Left lung (tissue), 10 donors: ENCODE results near the gene ADAP1. TPM values are rescaled to one million over a fixed set of nuclear protein-coding genes. Genes with fewer than 3 reads are reported as not detected.

Source experiments
- ATAC-seq: fragments of 200-7000 bp; cut with Tn5 transposase; one replicate; pipeline ENCODE4 v1.9.1; 2020; ENCODE audit warnings: moderate library complexity
- DNase-seq, 4 donors: peaks; one replicate each; pipeline ENCODE4 v3.0.0-alpha.2; 2013 to 2020
- H3K27ac ChIP-seq, 2 donors: fragments of 200-600 bp; sonication (generic) in 1 of 2; one replicate each; pipeline versions ENCODE4 v1.5.0 to v1.8.0; 2020 to 2021
- H3K27me3 ChIP-seq, 2 donors: fragments of 200-600 bp; sonication (generic) in 1 of 2; one replicate each; pipeline versions ENCODE4 v1.5.0 to v1.8.0; 2020 to 2021
- H3K36me3 ChIP-seq, 2 donors: fragments of 200-600 bp; sonication (generic) in 1 of 2; one replicate each; pipeline versions ENCODE4 v1.5.0 to v1.8.0; 2020 to 2021
- H3K4me1 ChIP-seq, 2 donors: fragments of 200-600 bp; one replicate each; pipeline ENCODE4 v1.8.0; 2021
- H3K4me3 ChIP-seq, 2 donors: fragments of 200-600 bp; sonication (generic) in 1 of 2; one replicate each; pipeline versions ENCODE4 v1.5.0 to v1.8.0; 2020 to 2021; ENCODE audit warnings: mild to moderate bottlenecking in 1 of 2
- H3K9me3 ChIP-seq, 2 donors: fragments of 200-600 bp; sonication (generic) in 1 of 2; one replicate each; pipeline versions ENCODE4 v1.5.0 to v1.8.0; 2020 to 2021
- CTCF ChIP-seq, 2 donors: fragments of 200-600 bp; sonication (generic) in 1 of 2; IDR thresholded peaks; one replicate each; pipeline versions ENCODE4 v1.5.0 to v1.8.0; 2021; ENCODE audit warnings: antibody characterized with exemption in 2 of 2
- intact Hi-C, 2 donors: fragments of 100-400 bp; cut with DNase I; formaldehyde crosslinking; loops; one replicate each; pipeline versions ENCODE4 v1.11.2 to v1.14.2; 2022
- polyA plus RNA-seq, 6 donors: library from polyadenylated mRNA; unstranded; fragments of 120-200 nt; gene quantifications; one replicate each; pipeline ENCODE4 v1.2.1, GENCODE V29; 2013; ENCODE audit not compliant: insufficient read length in 6 of 6
- total RNA-seq, 2 donors: library from RNA; stranded (reverse); fragmentation: NEBNext Ultra II Directional; extraction: Animal tissue kit (Norgen Biotek cat#: 25700); gene quantifications; one replicate each; pipeline ENCODE4 v1.2.1, GENCODE V29; 2021
- donor health status: DM: no; HTN: yes; CAD: no.
- donor health status: DM: no; HTN: no; CAD: no.

Gene ADAP1
- total and polyA plus RNA-seq, 8 donors, result 5.1 to 35.1 (median 8.5) TPM

GRCh38 chr7:983616-984071 lies 29.2 kb upstream of the ADAP1 start:
- DNase-seq, result peak in 1 of 4 donors; percentile 61
- H3K36me3 ChIP-seq, result no peaks in the 10 kb centered on the region
- H3K4me3 ChIP-seq, result no peak overlapping the region
- no peak for ATAC-seq
- H3K9me3 ChIP-seq, result no peaks in the 10 kb centered on the region
- no peak overlapping the region for H3K27ac ChIP-seq
- H3K4me1 ChIP-seq, result no peaks in the 10 kb centered on the region
- intact Hi-C loops, result no loop called here
- peaks cover 0 to 69% of the 10 kb centered on the region in 2 donors for H3K27me3 ChIP-seq
- no peak for TF ChIP-seq CTCF (IDR thresholded peaks at IDR 0.05)

GRCh38 chr7:983004-983615 lies 28.6 kb upstream of the ADAP1 start, which contains the start of gene CYP2W1:
Gene CYP2W1, plus strand, starts transcription at chr7:983181. Its CDS starts 31 bp downstream, at chr7:983212.
- no peaks in the 10 kb centered on the region for H3K4me1 ChIP-seq
- no peaks in the 10 kb centered on the region for H3K36me3 ChIP-seq
- no peaks in the 10 kb centered on the region for H3K9me3 ChIP-seq
- no peak for TF ChIP-seq CTCF (IDR thresholded peaks at IDR 0.05)
- intact Hi-C loops, result no loop called here
- no peak within 1 kb of the TSS for H3K4me3 ChIP-seq
- no peak within 1 kb of the TSS for H3K27ac ChIP-seq
- no peak for ATAC-seq
- peak in 2 of 4 donors; percentile 49 to 71 for DNase-seq
- H3K27me3 ChIP-seq, result peaks cover 0 to 64% of the 10 kb centered on the region in 2 donors

GRCh38 chr7:982511-983003 lies 28.1 kb upstream of the ADAP1 start:
- H3K9me3 ChIP-seq, result no peaks in the 10 kb centered on the region
- no peaks in the 10 kb centered on the region for H3K4me1 ChIP-seq
- TF ChIP-seq CTCF (IDR thresholded peaks at IDR 0.05), result no peak
- DNase-seq, result peak in 1 of 4 donors; percentile 55
- no peaks in the 10 kb centered on the region for H3K36me3 ChIP-seq
- H3K27ac ChIP-seq, result no peak overlapping the region
- H3K27me3 ChIP-seq, result peaks cover 0 to 58% of the 10 kb centered on the region in 2 donors
- intact Hi-C loops, result no loop called here
- no peak overlapping the region for H3K4me3 ChIP-seq
- no peak for ATAC-seq

- no peak overlapping the region for H3K4me3 ChIP-seq
- intact Hi-C loops, result no loop called here
These were observed 27.5 kb upstream of the ADAP1 start for GRCh38 chr7:981793-982510.

More at GRCh38 chr7:981793-982510, 27.5 kb upstream of the ADAP1 start:
- DNase-seq (peak in 1 of 4 donors; percentile 66), ATAC-seq (no peak)
- Histone ChIP-seq H3K27me3 (peaks cover 0 to 52% of the 10 kb centered on the region in 2 donors), H3K27ac (no peak overlapping the region), H3K4me1 (no peaks in the 10 kb centered on the region), H3K9me3 (no peaks in the 10 kb centered on the region), H3K36me3 (no peaks in the 10 kb centered on the region)
- TF ChIP-seq CTCF (IDR thresholded peaks at IDR 0.05), result no peak
